NCI-H1436 treated with DMSO at 0.1 percent for 48 hours (cell line): ENCODE measurements around the gene DNAAF2.
"Not testable (repeated sequence)": the region's sequence is repeated elsewhere in the genome, so short reads cannot be mapped to it uniquely, and the experiment has no call there.

Experiments used
- DNase-seq: peaks from one replicate; lab custom pipeline; 2025; lab: John Stamatoyannopoulos, UW

Gene DNAAF2, protein sequence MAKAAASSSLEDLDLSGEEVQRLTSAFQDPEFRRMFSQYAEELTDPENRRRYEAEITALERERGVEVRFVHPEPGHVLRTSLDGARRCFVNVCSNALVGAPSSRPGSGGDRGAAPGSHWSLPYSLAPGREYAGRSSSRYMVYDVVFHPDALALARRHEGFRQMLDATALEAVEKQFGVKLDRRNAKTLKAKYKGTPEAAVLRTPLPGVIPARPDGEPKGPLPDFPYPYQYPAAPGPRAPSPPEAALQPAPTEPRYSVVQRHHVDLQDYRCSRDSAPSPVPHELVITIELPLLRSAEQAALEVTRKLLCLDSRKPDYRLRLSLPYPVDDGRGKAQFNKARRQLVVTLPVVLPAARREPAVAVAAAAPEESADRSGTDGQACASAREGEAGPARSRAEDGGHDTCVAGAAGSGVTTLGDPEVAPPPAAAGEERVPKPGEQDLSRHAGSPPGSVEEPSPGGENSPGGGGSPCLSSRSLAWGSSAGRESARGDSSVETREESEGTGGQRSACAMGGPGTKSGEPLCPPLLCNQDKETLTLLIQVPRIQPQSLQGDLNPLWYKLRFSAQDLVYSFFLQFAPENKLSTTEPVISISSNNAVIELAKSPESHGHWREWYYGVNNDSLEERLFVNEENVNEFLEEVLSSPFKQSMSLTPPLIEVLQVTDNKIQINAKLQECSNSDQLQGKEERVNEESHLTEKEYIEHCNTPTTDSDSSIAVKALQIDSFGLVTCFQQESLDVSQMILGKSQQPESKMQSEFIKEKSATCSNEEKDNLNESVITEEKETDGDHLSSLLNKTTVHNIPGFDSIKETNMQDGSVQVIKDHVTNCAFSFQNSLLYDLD

DNA sequence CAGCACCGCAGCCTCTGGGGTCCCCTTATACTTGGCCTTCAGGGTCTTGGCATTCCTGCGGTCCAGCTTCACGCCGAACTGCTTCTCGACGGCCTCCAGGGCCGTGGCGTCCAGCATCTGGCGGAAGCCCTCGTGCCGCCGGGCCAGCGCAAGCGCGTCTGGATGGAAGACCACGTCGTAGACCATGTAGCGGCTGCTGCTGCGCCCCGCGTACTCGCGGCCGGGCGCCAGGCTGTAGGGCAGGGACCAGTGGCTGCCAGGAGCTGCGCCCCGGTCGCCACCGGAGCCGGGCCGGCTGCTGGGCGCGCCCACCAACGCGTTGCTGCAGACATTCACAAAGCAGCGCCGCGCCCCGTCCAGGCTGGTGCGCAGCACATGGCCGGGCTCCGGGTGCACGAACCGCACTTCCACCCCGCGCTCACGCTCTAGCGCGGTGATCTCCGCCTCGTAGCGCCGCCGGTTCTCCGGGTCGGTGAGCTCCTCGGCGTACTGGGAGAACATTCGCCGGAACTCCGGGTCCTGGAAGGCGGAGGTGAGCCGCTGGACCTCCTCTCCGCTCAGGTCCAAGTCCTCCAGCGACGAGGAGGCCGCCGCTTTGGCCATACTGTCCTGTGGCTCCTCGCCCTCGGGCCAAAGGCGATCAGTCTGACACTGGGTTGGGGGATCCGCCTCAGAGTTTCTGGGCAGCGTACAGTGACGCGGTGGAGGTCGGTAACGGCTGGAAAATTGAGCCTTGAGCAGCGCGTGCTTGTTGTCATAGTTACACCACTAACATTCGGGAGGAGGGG is at the start of gene DNAAF2:
Gene DNAAF2, minus strand, starts transcription at position 698 of the 788 bp plus-strand sequence. Its CDS starts 95 bp downstream, at position 603.
- peak; percentile 12 for DNase-seq

- DNase-seq, result no peak
These were observed 44.2 kb upstream of the DNAAF2 start for GRCh38 chr14:49679271-49679670.

- no peak for DNase-seq
These were observed 42.6 kb upstream of the DNAAF2 start for GRCh38 chr14:49677643-49678042.

- DNase-seq, result no peak
These were observed 38.5 kb upstream of the DNAAF2 start for GRCh38 chr14:49673586-49673985.

GRCh38 chr14:49670475-49670874 is 35.4 kb upstream of the DNAAF2 start:
- no peak for DNase-seq

DNA sequence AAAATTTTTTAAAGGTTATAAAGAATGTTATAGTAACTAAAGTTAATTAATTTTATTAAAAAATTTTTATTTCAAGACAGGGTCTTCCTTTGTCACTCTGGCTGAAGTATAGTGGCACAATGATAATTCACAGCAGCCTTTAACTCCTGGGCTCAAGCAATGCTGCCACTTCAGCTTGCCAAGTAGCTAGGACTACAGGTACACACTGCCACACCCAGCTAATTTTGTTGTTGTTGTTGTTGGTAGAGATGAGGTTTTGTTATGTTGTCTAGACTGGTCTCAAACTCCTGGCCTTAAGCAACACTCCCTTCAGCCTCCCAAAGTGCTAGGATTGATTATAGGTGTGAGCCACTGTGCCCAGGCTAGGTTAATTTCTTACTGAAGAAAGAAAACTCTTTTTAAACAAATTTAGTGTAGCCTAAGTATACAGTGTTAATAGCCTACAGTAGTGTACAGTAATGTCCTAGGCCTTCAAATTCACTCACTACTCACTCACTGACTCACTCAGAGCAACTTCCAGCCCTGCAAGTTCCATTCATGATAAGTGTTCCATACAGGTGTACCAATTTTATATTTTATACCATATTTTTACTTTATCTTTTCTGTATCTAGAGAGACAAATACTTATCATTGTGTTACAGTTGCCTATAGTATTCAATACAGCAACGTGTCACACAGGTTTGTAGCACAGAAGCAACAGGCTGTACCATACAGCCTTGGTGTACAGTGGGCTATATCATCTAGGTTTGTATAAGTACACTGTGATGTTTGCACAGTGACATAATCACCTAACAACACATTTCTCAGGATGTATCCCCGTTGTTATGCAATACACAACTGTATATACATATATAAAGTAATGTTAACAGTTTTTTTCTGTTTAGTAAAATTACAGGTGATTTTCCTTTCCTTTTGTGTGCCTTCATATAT is 24.7 kb upstream of the DNAAF2 start:
- DNase-seq, result no peak

- not testable (repeated sequence) for DNase-seq
These were observed 22.5 kb upstream of the DNAAF2 start for GRCh38 chr14:49657500-49657899.

DNA sequence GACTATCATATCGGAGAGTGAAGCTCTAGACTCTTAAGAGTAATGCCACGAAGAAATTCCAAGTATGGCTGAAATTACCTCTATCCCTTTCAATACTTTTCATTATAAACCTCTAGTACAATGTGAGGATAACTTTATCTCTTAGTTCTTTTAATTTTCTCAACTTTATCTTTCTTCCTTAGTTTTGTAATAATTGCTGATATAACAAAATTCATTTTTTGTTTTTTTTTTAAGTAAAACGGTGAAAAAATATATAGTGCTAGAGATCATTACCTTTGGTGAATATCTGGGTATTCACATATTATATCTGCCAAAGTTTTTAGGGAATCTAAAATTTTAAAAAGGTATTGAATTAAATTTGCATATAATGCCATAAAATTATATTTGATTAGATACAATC is 19.5 kb upstream of the DNAAF2 start:
- no peak for DNase-seq

DNA sequence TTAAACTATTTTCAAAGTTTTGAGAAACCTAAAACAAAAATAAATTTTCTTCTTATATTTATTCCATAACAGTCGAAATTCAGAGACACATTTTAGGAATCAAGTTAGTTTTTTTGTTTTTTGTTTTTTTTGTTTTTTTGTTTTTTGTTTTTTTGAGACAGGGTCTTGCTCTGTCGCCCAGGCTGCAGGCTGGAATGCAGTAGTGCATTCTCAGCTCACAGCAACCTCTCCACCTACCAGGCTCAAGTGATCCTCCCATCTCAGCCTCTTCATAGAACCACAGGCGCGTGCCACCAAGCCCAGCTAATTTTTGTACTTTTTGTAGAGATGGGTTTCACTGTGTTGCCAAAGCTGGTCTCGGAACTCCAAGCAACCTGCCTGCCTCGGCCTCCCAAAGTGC is 18.5 kb upstream of the DNAAF2 start:
- no peak for DNase-seq

- no peak for DNase-seq
These were observed 7.1 kb upstream of the DNAAF2 start for GRCh38 chr14:49642163-49642562.

DNA sequence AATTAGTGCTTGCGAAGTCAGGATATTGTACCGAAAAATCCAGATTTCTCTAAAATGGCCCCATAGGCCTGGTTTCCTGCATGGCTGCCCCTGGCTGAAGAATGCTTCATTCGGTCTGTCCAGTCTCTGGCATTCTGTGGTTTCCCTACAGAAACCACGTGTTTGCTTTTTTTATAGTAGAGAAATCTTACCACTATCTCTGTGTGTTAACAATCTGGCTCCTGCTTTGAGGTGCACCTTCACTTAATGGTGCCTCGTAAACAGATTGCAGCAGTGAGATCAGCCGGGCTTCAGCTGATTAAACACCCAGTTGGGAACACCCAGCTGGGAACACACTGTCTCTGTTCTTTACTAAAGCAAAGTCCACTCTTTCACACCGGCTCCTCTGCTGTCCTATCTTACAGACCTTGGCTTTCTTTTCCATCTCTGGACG is 6.7 kb upstream of the DNAAF2 start:
- DNase-seq, result no peak

- DNase-seq, result no peak
These were observed 5.7 kb upstream of the DNAAF2 start for GRCh38 chr14:49640540-49641417.

- DNase-seq, result no peak
These were observed 2.6 kb upstream of the DNAAF2 start for GRCh38 chr14:49637534-49638078.

- DNase-seq, result no peak
These were observed 1.8 kb upstream of the DNAAF2 start for GRCh38 chr14:49636866-49637265.

DNA sequence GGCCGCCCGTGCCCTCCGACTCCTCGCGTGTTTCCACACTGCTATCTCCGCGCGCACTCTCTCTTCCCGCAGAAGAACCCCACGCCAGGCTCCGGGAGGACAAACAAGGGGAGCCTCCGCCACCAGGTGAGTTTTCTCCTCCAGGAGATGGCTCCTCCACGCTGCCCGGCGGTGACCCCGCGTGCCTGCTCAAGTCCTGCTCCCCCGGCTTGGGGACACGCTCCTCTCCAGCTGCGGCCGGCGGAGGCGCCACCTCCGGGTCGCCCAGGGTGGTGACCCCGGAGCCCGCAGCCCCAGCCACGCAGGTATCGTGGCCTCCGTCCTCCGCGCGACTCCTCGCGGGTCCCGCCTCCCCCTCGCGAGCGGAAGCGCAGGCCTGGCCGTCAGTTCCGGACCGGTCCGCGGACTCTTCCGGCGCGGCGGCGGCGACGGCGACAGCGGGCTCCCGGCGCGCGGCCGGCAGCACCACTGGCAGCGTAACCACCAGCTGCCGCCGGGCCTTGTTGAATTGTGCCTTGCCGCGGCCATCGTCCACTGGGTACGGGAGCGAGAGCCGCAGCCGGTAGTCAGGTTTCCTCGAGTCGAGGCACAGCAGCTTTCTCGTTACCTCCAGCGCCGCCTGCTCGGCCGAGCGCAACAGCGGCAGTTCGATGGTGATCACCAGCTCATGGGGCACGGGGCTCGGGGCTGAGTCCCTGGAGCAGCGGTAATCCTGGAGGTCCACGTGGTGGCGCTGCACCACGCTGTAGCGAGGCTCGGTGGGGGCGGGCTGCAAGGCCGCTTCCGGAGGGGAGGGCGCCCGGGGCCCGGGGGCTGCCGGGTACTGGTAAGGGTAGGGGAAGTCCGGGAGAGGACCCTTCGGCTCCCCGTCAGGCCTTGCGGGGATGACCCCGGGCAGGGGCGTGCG is 1.2 kb downstream of the DNAAF2 start:
- DNase-seq, result peak; percentile 51

DNA sequence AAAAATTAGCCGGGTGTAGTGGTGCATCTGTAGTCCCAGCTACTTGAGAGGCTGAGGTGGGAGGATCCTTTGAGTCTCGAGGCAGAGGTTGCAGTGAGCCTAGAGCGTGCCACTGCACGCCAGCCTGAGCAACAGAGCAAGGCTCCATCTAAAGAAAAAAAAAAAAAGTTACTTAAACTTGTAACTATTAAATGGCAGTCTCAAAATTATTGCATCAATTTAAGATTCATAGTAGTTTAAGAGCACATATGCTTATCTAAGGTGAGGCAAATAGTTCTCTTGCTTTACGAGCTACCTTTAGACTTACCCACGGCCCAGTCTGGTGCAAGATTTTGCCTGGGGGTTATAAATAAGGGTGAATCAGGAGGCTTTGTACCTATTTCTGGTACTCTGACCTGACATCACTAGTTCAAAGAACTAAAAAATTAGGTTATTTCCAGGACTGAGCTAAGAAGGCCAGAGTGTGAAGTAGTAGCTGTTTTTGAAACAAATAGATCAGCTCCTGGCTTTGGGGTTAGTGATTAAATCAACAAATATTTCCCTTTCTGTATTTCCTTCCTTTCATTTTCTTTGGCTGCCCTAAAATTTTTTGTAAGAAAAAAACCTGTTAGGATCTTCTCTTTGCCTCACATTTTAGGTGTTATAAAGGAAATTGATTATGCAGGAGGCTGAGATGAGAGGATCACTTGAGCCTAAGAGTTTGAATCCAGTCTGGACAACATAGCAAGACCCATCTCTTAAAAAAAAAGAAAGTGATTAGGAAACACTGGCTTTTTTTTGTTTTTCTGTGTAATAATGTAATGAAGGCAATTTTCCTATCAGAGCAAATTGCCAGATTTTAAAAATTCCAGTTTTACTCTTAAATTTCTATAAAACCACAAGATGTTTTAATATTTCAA is 10.9 kb downstream of the DNAAF2 start:
- DNase-seq, result no peak

GRCh38 chr14:49623387-49623786 is 11.7 kb downstream of the DNAAF2 start:
- DNase-seq, result no peak
